ENCODE measurements around the gene WDTC1. TPM values are rescaled to one million over a fixed set of nuclear protein-coding genes. Genes with fewer than 3 reads are reported as not detected.

The WDTC1 gene
- total and polyA plus RNA-seq, 2 of the 13 experiments (the other 11 are each of a cell fraction or from before 2014, with no cell fraction given) = 5.5 TPM

DNA sequence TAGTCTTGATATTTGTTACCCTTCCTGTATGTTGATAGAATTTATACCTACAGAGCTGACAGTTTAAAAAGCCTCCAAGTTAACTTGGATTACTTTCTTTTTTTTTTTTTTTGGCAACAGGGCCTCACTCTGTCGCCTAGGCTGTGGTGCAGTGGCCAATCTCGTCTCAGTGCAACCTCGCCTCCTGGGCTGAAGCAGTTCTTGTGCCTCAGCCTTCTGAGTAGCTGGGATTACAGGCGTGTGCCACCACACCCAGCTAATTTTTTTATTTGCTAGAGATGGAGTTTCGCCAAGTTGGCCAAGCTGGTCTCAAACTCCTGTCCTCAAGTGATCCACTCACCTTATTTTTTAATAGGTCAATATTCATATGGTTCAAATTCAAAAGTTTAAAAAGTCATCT lies 32.7 kb downstream of the WDTC1 start (continued):
- TF ChIP-seq MBD4 (IDR thresholded peaks at IDR 0.05; ENCODE audit: borderline replicate concordance, low read length) = no peak
- TF ChIP-seq, protein P1, sequence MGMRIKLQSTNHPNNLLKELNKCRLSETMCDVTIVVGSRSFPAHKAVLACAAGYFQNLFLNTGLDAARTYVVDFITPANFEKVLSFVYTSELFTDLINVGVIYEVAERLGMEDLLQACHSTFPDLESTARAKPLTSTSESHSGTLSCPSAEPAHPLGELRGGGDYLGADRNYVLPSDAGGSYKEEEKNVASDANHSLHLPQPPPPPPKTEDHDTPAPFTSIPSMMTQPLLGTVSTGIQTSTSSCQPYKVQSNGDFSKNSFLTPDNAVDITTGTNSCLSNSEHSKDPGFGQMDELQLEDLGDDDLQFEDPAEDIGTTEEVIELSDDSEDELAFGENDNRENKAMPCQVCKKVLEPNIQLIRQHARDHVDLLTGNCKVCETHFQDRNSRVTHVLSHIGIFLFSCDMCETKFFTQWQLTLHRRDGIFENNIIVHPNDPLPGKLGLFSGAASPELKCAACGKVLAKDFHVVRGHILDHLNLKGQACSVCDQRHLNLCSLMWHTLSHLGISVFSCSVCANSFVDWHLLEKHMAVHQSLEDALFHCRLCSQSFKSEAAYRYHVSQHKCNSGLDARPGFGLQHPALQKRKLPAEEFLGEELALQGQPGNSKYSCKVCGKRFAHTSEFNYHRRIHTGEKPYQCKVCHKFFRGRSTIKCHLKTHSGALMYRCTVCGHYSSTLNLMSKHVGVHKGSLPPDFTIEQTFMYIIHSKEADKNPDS (CRISPR knock-in tag; IDR thresholded peaks at IDR 0.05) = no peak
- no peak for TF ChIP-seq PPARG (CRISPR knock-in tag; conservative IDR thresholded peaks at IDR 0.05)
- no peak for TF ChIP-seq HCFC1 (IDR thresholded peaks at IDR 0.05; ENCODE audit: low read depth, low read length)
- TF ChIP-seq, protein P2, sequence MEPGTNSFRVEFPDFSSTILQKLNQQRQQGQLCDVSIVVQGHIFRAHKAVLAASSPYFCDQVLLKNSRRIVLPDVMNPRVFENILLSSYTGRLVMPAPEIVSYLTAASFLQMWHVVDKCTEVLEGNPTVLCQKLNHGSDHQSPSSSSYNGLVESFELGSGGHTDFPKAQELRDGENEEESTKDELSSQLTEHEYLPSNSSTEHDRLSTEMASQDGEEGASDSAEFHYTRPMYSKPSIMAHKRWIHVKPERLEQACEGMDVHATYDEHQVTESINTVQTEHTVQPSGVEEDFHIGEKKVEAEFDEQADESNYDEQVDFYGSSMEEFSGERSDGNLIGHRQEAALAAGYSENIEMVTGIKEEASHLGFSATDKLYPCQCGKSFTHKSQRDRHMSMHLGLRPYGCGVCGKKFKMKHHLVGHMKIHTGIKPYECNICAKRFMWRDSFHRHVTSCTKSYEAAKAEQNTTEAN (CRISPR knock-in tag; conservative IDR thresholded peaks at IDR 0.05) = no peak

DNA sequence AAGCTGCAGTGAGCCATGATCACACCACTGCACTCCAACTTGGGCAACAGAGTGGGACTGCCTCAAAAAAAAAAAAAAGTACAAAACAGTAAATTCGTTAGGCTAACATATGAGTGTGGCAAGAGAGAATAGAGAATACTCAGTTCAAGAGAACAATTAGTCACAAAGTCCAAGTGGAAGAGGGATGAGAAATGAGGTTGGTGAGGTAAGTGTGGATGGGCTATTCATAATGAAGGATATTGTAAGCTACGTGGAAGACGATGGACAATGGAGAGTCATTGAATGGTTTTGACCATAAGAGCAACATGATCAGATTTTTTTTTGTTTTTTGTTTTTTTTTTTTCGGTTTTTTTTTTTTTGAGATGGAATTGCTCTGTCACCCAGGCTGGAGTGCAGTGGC lies 34.8 kb downstream of the WDTC1 start:
- no peaks in the 10 kb centered on the region for H4K20me1 ChIP-seq (ENCODE audit: insufficient read depth, low read length)
- TF ChIP-seq, protein P3, sequence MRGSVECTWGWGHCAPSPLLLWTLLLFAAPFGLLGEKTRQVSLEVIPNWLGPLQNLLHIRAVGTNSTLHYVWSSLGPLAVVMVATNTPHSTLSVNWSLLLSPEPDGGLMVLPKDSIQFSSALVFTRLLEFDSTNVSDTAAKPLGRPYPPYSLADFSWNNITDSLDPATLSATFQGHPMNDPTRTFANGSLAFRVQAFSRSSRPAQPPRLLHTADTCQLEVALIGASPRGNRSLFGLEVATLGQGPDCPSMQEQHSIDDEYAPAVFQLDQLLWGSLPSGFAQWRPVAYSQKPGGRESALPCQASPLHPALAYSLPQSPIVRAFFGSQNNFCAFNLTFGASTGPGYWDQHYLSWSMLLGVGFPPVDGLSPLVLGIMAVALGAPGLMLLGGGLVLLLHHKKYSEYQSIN (CRISPR knock-in tag; IDR thresholded peaks at IDR 0.05; ENCODE audit: borderline replicate concordance) = no peak
- TF ChIP-seq, protein P4, sequence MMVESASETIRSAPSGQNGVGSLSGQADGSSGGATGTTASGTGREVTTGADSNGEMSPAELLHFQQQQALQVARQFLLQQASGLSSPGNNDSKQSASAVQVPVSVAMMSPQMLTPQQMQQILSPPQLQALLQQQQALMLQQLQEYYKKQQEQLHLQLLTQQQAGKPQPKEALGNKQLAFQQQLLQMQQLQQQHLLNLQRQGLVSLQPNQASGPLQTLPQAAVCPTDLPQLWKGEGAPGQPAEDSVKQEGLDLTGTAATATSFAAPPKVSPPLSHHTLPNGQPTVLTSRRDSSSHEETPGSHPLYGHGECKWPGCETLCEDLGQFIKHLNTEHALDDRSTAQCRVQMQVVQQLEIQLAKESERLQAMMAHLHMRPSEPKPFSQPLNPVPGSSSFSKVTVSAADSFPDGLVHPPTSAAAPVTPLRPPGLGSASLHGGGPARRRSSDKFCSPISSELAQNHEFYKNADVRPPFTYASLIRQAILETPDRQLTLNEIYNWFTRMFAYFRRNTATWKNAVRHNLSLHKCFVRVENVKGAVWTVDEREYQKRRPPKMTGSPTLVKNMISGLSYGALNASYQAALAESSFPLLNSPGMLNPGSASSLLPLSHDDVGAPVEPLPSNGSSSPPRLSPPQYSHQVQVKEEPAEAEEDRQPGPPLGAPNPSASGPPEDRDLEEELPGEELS (CRISPR knock-in tag; IDR thresholded peaks at IDR 0.05) = no peak
- TF ChIP-seq RELA (CRISPR knock-in tag; IDR thresholded peaks at IDR 0.05) (no peak), ZKSCAN1 (IDR thresholded peaks at IDR 0.05; ENCODE audit: low read length) (no peak), ZNF766 (CRISPR knock-in tag; IDR thresholded peaks at IDR 0.05; ENCODE audit: borderline replicate concordance) (no peak), ZNF550 (CRISPR knock-in tag; IDR thresholded peaks at IDR 0.05; ENCODE audit: borderline replicate concordance) (no peak), CEBPB (IDR thresholded peaks at IDR 0.05; ENCODE audit: borderline replicate concordance, low read depth, low read length) (no peak), ZNF225 (CRISPR knock-in tag; IDR thresholded peaks at IDR 0.05) (no peak), U2AF2 (IDR thresholded peaks at IDR 0.05; ENCODE audit: low read depth, low read length) (no peak)
- TF ChIP-seq, protein P5, sequence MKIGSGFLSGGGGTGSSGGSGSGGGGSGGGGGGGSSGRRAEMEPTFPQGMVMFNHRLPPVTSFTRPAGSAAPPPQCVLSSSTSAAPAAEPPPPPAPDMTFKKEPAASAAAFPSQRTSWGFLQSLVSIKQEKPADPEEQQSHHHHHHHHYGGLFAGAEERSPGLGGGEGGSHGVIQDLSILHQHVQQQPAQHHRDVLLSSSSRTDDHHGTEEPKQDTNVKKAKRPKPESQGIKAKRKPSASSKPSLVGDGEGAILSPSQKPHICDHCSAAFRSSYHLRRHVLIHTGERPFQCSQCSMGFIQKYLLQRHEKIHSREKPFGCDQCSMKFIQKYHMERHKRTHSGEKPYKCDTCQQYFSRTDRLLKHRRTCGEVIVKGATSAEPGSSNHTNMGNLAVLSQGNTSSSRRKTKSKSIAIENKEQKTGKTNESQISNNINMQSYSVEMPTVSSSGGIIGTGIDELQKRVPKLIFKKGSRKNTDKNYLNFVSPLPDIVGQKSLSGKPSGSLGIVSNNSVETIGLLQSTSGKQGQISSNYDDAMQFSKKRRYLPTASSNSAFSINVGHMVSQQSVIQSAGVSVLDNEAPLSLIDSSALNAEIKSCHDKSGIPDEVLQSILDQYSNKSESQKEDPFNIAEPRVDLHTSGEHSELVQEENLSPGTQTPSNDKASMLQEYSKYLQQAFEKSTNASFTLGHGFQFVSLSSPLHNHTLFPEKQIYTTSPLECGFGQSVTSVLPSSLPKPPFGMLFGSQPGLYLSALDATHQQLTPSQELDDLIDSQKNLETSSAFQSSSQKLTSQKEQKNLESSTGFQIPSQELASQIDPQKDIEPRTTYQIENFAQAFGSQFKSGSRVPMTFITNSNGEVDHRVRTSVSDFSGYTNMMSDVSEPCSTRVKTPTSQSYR (CRISPR knock-in tag; IDR thresholded peaks at IDR 0.05; ENCODE audit: borderline replicate concordance) = no peak

More for the DNA sequence above, 34.8 kb downstream of the WDTC1 start:
- POLR2A ChIA-PET = no interaction called here
- BruUV-seq (replicated peaks) = no TSS peak
- Histone ChIP-seq H3K9me3 (ENCODE audit: low read length) (no peaks in the 10 kb centered on the region), H3K79me2 (ENCODE audit: insufficient read depth, low read length) (no peaks in the 10 kb centered on the region), H2AFZ (ENCODE audit: low read length) (no peak overlapping the region), H3K4me2 (ENCODE audit: low read depth, low read length) (no peak overlapping the region), H3K27ac (ENCODE audit: extremely low read length, insufficient read depth, low read length) (no peak overlapping the region), H3K27me3 (ENCODE audit: control insufficient read depth in 1 of 2, insufficient read depth in 2 of 2, low read length in 2 of 2) (no peaks in the 10 kb centered on the region), H3K4me1 (ENCODE audit: insufficient read depth, low read length) (no peaks in the 10 kb centered on the region), H3K9ac (ENCODE audit: insufficient read depth, low read depth, low read length) (no peak overlapping the region), H3K4me3 (replicated peaks in 1 of 3; ENCODE audit: insufficient read depth in 1 of 3, low read depth in 2 of 3, low read length in 3 of 3) (no peak overlapping the region), H3K36me3 (replicated peaks in 1 of 2; ENCODE audit: control insufficient read depth in 1 of 2, insufficient read depth in 2 of 2, low read length in 2 of 2) (no peaks in the 10 kb centered on the region)
- ATAC-seq (no peak), FAIRE-seq (no peak), DNase-seq (ENCODE audit: low spot score) (no peak)
- CTCF ChIA-PET (ENCODE audit: low intra/inter-chr PET ratio, low total read pairs) = no interaction called here
- intact Hi-C loops (cut with micrococcal nuclease; ENCODE audit: unreplicated experiment) (no loop called here), in situ Hi-C loops (cut with HindIII; ENCODE audit: extremely low pct_ligation_motif_present, low pct_unique_long_range_greater_than_20kb) (no loop called here)
- WGBS (ENCODE audit: low lambda C conversion rate) = 77% methylated on average over 4 of the region's 4 CpGs
